OCI-LY1 (cell line): ENCODE measurements around the gene MAGI2.

Experiments used
- EZH2 ChIP-seq: fragments of 200-600 bp; sonication (generic), shearing (Covaris generic); IDR thresholded peaks from 2 replicates; pipeline ENCODE4 v1.8.0; 2017; ENCODE audit warnings: borderline replicate concordance, mixed run types, mild to moderate bottlenecking, antibody characterized with exemption, low read length, moderate library complexity, mixed read lengths
- TF ChIP-seq, protein P1 (sequence below): fragments of 200-600 bp; sonication (generic), shearing (Covaris generic); IDR thresholded peaks from 2 replicates; pipeline ENCODE4 v1.5.1; 2017; ENCODE audit warnings: mild to moderate bottlenecking, antibody characterized with exemption, low read length, moderate library complexity, mixed read lengths

DNA sequence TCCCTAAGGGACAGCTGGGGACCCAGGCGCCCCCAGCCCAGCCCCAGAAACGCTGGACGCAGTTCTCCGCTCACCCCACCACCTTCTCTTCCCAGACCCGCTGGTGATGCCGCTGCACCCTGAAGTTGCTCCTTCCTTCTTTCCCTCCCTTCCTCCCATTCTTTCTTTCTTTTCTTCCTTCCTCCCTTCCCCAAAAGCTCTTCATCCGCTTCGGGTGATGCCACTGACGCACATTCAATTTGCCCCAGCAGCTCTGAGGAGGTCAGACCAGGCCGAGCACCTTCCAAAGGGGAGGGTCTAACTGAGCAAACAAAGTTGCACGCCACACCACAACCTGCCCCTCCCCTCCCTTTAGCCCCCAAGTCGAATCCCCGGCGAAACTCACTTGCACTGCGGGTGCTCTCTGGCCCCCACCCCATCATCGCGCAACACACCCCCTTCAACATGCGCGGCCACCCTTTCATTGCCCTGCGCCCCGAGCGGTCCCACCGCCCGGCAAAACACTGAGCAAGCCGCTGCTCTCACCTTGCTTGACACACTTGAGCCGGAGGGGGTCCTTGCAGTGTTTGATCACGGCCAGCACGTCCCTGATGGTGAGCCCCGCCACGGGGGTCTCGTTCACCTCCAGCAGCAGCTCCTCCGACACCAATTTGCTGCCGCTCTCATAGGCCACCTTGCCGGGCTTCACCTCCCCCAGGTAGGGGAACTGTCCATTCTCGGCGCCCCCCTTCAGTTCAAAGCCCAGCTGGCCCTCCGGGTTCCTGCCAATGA is 787 bp downstream of the MAGI2 start:
- TF ChIP-seq, protein P1, sequence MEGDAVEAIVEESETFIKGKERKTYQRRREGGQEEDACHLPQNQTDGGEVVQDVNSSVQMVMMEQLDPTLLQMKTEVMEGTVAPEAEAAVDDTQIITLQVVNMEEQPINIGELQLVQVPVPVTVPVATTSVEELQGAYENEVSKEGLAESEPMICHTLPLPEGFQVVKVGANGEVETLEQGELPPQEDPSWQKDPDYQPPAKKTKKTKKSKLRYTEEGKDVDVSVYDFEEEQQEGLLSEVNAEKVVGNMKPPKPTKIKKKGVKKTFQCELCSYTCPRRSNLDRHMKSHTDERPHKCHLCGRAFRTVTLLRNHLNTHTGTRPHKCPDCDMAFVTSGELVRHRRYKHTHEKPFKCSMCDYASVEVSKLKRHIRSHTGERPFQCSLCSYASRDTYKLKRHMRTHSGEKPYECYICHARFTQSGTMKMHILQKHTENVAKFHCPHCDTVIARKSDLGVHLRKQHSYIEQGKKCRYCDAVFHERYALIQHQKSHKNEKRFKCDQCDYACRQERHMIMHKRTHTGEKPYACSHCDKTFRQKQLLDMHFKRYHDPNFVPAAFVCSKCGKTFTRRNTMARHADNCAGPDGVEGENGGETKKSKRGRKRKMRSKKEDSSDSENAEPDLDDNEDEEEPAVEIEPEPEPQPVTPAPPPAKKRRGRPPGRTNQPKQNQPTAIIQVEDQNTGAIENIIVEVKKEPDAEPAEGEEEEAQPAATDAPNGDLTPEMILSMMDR = no peak
- no peak for TF ChIP-seq EZH2
